HG02852 (cell line): ENCODE measurements around the gene FOXI1.
"Not testable (repeated sequence)": the region's sequence is repeated elsewhere in the genome, so short reads cannot be mapped to it uniquely, and the experiment has no call there.

Experiments
- ATAC-seq: cut with Tn5 transposase; IDR thresholded peaks from one replicate; pipeline ENCODE4 v1.9.1; 2021; ENCODE audit warnings: mild to moderate bottlenecking, moderate library complexity; ENCODE audit not compliant: unreplicated experiment

Gene FOXI1

DNA sequence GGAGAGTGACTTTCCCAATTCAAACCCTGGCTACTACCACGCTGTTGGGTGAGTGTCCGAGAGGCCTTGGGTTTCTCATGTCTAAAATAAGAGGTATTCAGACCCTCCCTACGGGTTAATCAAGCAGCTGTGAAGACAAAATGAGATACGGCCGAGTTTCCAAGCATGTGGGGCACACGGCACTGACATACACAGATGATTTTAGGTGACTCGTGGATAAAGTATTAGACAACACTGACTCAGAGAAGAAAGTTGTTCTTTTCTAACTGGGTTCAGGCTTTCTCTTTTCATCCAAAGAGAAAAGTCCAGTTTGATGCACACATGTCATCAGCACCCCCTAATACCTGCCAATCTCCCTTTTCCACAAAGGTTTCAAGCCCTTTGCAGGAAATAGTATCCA, 15.6 kb downstream of the FOXI1 start:
- ATAC-seq, result no peak

- ATAC-seq, result no peak
Observed at GRCh38 chr5:170126061-170126460, 20.4 kb downstream of the FOXI1 start.

DNA sequence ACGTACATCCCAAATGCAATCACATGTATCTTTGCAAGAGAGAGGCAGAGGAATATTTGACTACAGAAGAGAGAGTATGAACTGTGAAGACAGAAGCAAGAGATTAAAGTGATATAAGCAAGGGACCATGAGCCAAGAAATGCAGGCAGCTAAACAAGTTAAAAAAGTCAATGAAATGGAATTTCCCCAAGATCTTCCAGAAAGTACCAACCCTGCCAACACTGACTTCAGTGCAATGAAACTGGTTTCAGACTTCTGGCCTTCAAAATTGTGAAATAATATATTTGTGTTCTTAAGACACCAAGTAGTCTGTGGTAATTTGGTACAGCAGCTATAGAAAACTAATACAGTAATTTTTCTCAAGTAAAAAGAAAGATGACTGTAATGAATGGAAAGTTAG, 20.9 kb downstream of the FOXI1 start:
- ATAC-seq, result no peak

- ATAC-seq, result no peak
Observed at GRCh38 chr5:170131235-170131634, 25.5 kb downstream of the FOXI1 start.

GRCh38 chr5:170132269-170132975, 26.7 kb downstream of the FOXI1 start:
- ATAC-seq, result no peak

DNA sequence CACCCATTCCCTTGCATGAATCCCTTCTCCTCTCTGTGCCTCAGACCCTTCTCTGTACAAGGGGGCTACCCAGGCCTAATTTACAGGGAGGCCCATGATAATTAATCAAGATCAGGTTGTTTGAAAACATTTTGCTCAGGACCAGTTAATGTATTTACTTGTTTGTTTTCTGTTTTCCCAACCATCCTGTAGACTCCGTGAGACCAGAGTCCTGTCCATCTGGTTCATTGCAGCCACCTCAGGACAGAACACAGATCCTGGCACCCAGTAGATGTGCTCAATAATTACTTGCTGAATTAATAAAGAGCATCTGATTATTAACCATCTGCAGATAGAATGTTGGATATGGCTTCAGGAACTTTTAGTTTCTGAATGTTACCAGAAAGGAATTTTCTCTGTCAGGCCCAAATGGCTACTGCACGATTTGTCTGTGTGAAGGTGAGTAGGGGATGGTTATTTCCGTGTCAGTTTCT, 27.3 kb downstream of the FOXI1 start:
- no peak for ATAC-seq

GRCh38 chr5:170135796-170136490, 30.2 kb downstream of the FOXI1 start:
- no peak for ATAC-seq

DNA sequence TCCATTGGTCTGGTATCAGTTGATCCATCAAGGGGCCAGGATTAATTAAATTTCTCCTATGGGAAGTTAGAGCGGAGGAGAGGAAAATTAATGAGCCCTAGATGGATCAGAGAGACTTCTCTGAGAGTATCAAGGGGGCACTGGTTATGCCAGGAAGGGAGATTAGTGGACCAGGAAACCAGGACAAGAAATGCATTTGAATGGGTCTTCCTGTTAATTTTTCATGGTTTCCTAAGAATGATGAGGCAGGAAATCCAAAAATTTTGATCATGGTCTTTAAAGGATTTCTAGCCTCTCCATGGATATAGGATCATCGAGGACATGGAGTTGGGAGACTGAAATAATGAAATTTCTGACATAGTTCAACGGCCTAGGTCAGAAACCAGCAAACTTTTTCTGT, 30.8 kb downstream of the FOXI1 start:
- ATAC-seq, result no peak

DNA sequence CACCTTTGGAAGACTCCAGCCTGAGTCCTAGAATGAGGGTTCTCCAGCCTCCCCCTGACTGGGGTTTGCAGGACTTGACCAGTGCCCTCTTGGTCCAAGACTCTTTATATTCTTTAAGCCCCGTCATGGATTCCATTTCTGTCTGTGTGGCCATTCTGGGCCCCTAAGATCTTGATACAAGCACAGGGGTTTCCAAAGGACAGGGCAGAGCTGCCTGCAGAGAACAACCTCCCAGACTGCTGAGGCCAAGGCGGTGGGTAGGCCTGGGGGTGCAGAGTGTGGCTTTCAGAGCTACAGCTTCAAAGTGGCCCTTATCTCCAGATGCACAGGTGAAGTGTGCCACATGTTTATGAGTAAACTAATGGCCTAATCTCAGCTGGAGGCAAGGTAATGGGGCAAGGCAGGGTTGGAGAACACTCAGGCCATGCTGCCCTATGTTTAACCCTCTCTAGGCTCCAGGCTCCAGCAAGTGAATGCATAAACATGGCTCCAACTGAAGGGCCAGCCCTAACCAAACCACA, 32.1 kb downstream of the FOXI1 start:
- no peak for ATAC-seq

GRCh38 chr5:170138273-170138672, 32.6 kb downstream of the FOXI1 start:
- no peak for ATAC-seq

DNA sequence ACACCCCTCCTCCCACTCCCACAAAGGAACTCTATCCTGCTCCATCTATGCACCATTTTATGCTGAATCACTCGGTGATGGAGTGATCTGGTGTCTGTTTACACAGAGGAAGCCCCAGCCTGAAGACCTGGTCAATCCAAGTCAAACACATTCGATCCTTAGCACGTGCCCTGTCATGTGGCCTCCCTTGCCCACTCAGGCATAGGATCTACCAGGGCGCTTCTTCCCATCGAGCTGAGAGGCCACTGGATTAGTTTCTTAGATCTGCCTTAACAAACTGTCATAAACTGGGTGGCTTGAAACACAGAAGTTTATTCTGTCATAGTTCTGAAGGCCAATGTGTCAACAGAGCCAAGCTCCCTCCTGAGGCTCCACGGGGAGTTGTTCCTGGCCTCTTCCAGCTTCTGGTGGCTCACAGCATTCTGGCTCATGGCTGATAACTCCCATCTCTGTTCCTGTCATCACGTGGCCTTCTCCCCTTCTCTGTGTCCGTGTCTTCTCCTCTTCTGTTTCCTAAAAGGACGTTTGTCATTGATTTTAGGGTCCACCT, 34.2 kb downstream of the FOXI1 start:
- no peak for ATAC-seq

DNA sequence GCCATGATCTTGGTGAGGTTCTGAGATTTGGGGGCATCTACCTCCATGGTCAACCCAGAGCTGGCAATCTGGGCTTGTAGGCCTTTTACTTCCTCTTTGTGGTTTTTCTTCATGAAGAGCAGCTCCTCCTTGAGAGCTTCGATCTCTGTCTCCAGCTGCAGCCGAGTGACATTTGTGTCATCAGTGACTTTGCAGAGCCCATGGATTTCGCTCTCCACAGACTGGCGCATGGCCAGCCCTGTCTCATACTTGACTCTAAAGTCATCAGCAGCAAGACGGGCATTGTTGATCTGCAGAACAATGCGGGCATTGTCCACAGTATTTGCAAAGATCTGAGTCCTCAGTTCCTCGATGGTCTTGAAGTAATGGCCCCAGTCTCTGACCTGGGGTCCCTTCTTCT, 35.5 kb downstream of the FOXI1 start:
- ATAC-seq, result not testable (repeated sequence)

- no peak for ATAC-seq
Observed at GRCh38 chr5:170141636-170142035, 35.9 kb downstream of the FOXI1 start.

DNA sequence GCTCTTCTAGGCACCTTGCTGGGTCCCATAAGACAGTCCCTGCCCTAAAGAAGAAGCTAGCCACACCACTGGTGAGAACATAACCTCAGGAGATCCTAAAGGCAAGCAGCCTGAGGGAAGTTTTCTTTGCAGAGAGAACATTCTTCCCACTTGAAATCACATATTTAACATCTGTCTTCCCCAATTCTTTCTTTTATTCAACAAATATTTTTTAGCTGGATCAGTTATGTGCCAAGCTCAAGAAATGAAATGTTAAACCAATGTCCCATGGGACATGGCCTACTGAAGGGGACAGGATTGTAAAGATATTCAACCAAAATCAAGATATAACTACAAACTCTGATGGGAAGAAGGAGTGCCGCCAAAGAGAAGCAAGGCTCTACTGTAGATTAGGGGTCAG, 36.5 kb downstream of the FOXI1 start:
- no peak for ATAC-seq

DNA sequence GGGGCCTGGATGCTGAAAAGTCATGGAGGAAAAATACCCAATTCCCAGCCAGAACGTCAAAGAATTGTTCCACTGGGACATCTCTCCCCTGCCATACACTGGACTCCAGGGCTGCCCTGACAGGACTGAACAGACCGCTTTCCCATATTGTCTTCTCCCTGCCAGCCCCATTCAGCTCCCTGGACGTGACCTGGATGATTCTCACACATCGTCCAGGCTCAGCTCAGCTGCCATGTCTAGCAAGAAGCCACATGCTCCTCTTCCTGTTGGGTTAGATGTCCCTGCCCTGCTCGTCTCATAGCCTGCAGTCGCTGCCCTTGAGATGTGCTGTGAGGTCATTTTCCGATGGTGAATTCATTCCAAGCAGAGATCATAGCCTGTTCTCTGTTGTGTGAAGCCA, 37.4 kb downstream of the FOXI1 start:
- no peak for ATAC-seq

DNA sequence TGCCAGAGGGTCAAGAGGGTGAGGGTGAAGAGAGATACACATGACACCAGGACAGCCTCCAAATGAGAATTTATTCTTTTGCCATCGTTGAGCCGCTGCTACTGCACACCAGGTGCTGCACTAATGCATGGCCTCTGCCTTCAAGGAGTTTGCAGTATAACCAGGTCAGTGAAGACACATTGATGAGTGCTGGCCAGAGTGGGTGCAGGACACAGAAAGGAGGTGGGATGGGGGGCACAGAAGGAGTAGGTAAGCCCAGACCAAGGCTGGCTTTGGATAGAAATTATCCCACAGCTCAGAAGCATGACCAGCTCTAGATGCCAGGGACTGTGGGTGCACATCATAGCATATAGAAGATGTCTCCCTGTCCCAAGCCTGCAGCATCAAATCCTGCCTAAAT, 38.0 kb downstream of the FOXI1 start:
- no peak for ATAC-seq

DNA sequence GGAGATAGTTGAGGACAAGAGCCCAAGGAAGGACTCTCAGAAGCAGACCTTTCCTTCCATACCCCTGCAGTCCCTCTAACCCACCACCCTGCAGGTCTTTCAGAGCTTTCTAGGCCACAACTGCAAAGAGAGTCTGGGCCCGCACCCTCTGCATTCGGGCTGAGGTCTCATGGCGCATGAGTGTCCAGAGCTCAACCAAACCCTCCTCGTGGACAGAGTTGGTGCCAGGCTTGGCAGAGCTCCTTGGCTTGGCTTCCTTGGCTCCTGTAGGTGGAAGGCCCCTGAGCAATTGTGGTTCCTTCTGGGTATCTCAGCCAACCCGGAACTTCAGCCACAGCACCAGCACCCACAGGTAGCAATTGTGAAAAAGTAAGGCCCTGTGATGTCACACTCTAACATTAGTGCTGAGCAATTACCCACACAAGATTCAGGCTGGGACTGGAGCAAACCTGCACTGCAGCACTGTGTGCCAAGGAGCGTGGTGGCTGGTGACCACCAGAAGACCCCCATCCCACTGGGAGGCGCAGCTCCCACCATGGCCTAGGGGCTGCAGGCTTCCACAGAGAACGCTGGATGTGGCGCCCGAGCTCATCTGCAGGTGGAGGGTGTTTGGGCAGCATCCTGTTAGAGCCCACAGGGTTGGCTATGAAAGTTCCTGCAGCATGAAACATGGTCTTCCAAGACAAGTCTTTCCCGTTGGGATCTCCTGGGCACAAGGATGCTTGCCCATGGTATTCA, 38.8 kb downstream of the FOXI1 start:
- ATAC-seq, result no peak

DNA sequence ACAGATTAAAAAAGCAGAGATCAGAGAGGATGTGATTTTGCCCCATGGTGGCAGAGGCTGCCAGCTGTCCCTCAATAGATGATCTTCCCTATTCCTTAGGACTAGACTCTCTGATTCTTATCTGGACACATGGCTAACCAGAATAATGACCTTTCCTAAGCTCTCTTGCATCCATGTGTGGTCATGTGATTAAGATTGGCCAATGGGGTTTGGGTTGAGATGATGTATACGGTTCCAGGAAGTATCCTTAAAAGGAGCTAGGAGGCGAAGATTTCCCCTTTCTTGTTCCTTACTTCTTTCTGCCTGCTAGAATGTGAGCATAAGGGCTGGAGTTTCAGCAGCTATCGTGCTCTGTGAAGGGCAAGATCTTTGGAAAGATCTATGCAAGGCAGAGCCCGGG, 39.8 kb downstream of the FOXI1 start:
- ATAC-seq, result no peak

GRCh38 chr5:170147051-170147752, 41.5 kb downstream of the FOXI1 start:
- no peak for ATAC-seq

GRCh38 chr5:170147753-170148264, 42.1 kb downstream of the FOXI1 start:
- ATAC-seq, result no peak
